Mesenchymal stem cell (in vitro differentiated cells and primary cell): Measurements from ENCODE around the gene OSBPL2.

Source experiments
- DNase-seq: peaks from one replicate; pipeline ENCODE4 v3.0.0-alpha.2; 2013
- H2AFZ ChIP-seq: one replicate; pipeline ENCODE4 v1.6.1; 2013; ENCODE audit warnings: low read depth, mild to moderate bottlenecking, control low read depth, inconsistent platforms, low read length, moderate library complexity
- H2AK5ac ChIP-seq: 2 replicates; pipeline ENCODE4 v1.6.1; 2013; ENCODE audit warnings: low read length, moderate library complexity, mild to moderate bottlenecking, inconsistent platforms; ENCODE audit not compliant: severe bottlenecking
- H2BK120ac ChIP-seq: one replicate; pipeline ENCODE4 v1.6.1; 2013; ENCODE audit warnings: low read depth, mild to moderate bottlenecking, inconsistent platforms, low read length, moderate library complexity
- H2BK12ac ChIP-seq, 2 experiments: one replicate each; pipeline ENCODE4 v1.6.1; 2013; ENCODE audit warnings: inconsistent platforms in 2 of 2, low read length in 2 of 2, mild to moderate bottlenecking in 2 of 2, moderate library complexity in 2 of 2, control low read depth in 1 of 2
- H2BK15ac ChIP-seq: one replicate; pipeline ENCODE4 v1.6.1; 2013; ENCODE audit warnings: mild to moderate bottlenecking, low read depth, inconsistent platforms; ENCODE audit not compliant: poor library complexity, severe bottlenecking
- H2BK5ac ChIP-seq: 2 replicates; pipeline ENCODE4 v1.6.1; 2013; ENCODE audit warnings: low read depth, mild to moderate bottlenecking, low read length, control low read depth, inconsistent platforms; ENCODE audit not compliant: poor library complexity, severe bottlenecking
- H3K14ac ChIP-seq, 2 experiments: one replicate each; pipeline ENCODE4 v1.6.1; 2013; ENCODE audit warnings: inconsistent platforms in 2 of 2, low read length in 2 of 2, control low read depth in 1 of 2, mild to moderate bottlenecking in 1 of 2, moderate library complexity in 1 of 2
- H3K18ac ChIP-seq, 2 experiments: one replicate each; pipeline ENCODE4 v1.6.1; 2013; ENCODE audit warnings: inconsistent platforms in 2 of 2, low read length in 2 of 2, control low read depth in 1 of 2, low read depth in 1 of 2, mild to moderate bottlenecking in 1 of 2
- H3K23ac ChIP-seq, 2 experiments: one replicate each; pipeline ENCODE4 v1.6.1; 2013; ENCODE audit warnings: inconsistent platforms in 2 of 2, low read length in 2 of 2, mild to moderate bottlenecking in 2 of 2, moderate library complexity in 2 of 2, control low read depth in 1 of 2
- H3K27ac ChIP-seq: 2 replicates; pipeline ENCODE4 v1.5.1; 2013; ENCODE audit warnings: mild to moderate bottlenecking, moderate library complexity, low read length, control low read depth, inconsistent platforms; ENCODE audit not compliant: poor library complexity, severe bottlenecking
- H3K27me3 ChIP-seq, 2 experiments: 2 replicates each; pipeline versions ENCODE4 v1.6.1 to v1.7.0; 2013; ENCODE audit warnings: low read length in 2 of 2, mild to moderate bottlenecking in 2 of 2, moderate library complexity in 2 of 2, control low read depth in 1 of 2, inconsistent platforms in 1 of 2; ENCODE audit not compliant: control insufficient read depth in 1 of 2, insufficient read depth in 1 of 2
- H3K36me3 ChIP-seq, 2 experiments: 2 replicates each; pipeline versions ENCODE4 v1.6.1 to v1.7.0; 2013; ENCODE audit warnings: low read length in 2 of 2, control low read depth in 1 of 2, inconsistent platforms in 1 of 2, low read depth in 1 of 2, mild to moderate bottlenecking in 1 of 2; ENCODE audit not compliant: insufficient read depth in 2 of 2, control insufficient read depth in 1 of 2
- H3K4ac ChIP-seq, 2 experiments: one replicate each; pipeline ENCODE4 v1.6.1; 2013; ENCODE audit warnings: inconsistent platforms in 2 of 2, low read length in 2 of 2, mild to moderate bottlenecking in 2 of 2, moderate library complexity in 2 of 2, control low read depth in 1 of 2, low read depth in 1 of 2
- H3K4me1 ChIP-seq: 2 replicates; pipeline ENCODE4 v1.6.1; 2013; ENCODE audit warnings: low read depth, low read length, control low read depth; ENCODE audit not compliant: control insufficient read depth, insufficient read depth
- H3K4me2 ChIP-seq: 2 replicates; pipeline ENCODE4 v1.6.1; 2013; ENCODE audit warnings: low read length, mild to moderate bottlenecking, inconsistent platforms; ENCODE audit not compliant: poor library complexity, severe bottlenecking
- H3K4me3 ChIP-seq, 2 experiments: 2 replicates each; pipeline versions ENCODE4 v1.5.1 to v1.7.0; 2013; ENCODE audit warnings: low read length in 2 of 2, mild to moderate bottlenecking in 2 of 2, control low read depth in 1 of 2, low read depth in 1 of 2; ENCODE audit not compliant: insufficient read depth in 1 of 2
- H3K79me1 ChIP-seq: replicated peaks from 2 replicates; pipeline ENCODE4 v1.6.1; 2013; ENCODE audit warnings: mild to moderate bottlenecking, control low read depth, low read length, inconsistent platforms; ENCODE audit not compliant: poor library complexity, severe bottlenecking
- H3K9ac ChIP-seq: 2 replicates; pipeline ENCODE4 v1.7.0; 2013; ENCODE audit warnings: mild to moderate bottlenecking, low read length, moderate library complexity
- H3K9me3 ChIP-seq: 2 replicates; pipeline ENCODE4 v1.7.0; 2013; ENCODE audit warnings: mild to moderate bottlenecking, low read length; ENCODE audit not compliant: control insufficient read depth
- H4K8ac ChIP-seq: one replicate; pipeline ENCODE4 v1.6.1; 2013; ENCODE audit warnings: inconsistent platforms, mild to moderate bottlenecking, low read length, moderate library complexity
- H4K91ac ChIP-seq: one replicate; pipeline ENCODE4 v1.6.1; 2013; ENCODE audit warnings: mild to moderate bottlenecking, low read length, inconsistent platforms
- WGBS: methylation state at CpG from one replicate; pipeline ENCODE4 v1.1.7; 2013; ENCODE audit warnings: mixed read lengths; 5-methylcytosine and 5-hydroxymethylcytosine counted together

The OSBPL2 gene

DNA sequence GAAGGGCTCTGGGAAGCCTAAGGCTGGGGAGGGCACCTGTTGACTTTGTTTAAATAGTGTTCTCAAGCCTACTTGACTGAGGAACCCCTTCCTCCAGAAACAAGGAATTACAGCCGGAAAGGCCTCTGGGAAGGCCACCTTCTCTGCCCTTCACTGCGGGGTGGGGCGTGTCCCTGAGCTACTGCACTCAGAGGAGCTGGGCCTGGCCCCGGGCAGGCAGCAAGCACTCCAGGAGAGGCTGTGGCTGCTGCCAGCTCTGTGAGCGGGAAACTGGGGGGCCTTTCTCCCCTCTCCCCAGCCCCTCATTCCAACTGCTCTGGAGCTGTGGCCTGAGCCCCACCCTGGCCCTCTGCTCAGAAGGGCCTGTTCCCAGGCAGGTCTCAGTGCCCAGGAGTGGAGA is 4.0 kb upstream of the OSBPL2 start:
- no peak overlapping the region for H2AFZ ChIP-seq
- H2BK5ac ChIP-seq = no peak overlapping the region
- no peak overlapping the region for H3K4me3 ChIP-seq
- no peak overlapping the region for H3K4ac ChIP-seq
- peaks cover 14 to 61% of the 10 kb centered on the region in 2 experiments for H3K27me3 ChIP-seq
- no peak overlapping the region for H3K18ac ChIP-seq
- DNase-seq = no peak
- H3K4me2 ChIP-seq = no peak overlapping the region
- 72% methylated on average over 5 of the region's 5 CpGs for WGBS
- H2BK120ac ChIP-seq = no peak overlapping the region
- no peak overlapping the region for H3K27ac ChIP-seq
- H3K79me1 ChIP-seq = no peaks in the 10 kb centered on the region
- peaks cover 7% of the 10 kb centered on the region for H3K9me3 ChIP-seq
- H3K23ac ChIP-seq = peak overlapping the region in 1 of 2 experiments; percentile 49
- no peak overlapping the region for H4K91ac ChIP-seq
- no peaks in the 10 kb centered on the region for H3K36me3 ChIP-seq
- H3K4me1 ChIP-seq = peaks cover 5% of the 10 kb centered on the region
- H2BK12ac ChIP-seq = no peak overlapping the region
- no peak overlapping the region for H3K9ac ChIP-seq
- no peak overlapping the region for H2AK5ac ChIP-seq
- H4K8ac ChIP-seq = no peak overlapping the region
- H2BK15ac ChIP-seq = no peak overlapping the region
- H3K14ac ChIP-seq = no peak overlapping the region

DNA sequence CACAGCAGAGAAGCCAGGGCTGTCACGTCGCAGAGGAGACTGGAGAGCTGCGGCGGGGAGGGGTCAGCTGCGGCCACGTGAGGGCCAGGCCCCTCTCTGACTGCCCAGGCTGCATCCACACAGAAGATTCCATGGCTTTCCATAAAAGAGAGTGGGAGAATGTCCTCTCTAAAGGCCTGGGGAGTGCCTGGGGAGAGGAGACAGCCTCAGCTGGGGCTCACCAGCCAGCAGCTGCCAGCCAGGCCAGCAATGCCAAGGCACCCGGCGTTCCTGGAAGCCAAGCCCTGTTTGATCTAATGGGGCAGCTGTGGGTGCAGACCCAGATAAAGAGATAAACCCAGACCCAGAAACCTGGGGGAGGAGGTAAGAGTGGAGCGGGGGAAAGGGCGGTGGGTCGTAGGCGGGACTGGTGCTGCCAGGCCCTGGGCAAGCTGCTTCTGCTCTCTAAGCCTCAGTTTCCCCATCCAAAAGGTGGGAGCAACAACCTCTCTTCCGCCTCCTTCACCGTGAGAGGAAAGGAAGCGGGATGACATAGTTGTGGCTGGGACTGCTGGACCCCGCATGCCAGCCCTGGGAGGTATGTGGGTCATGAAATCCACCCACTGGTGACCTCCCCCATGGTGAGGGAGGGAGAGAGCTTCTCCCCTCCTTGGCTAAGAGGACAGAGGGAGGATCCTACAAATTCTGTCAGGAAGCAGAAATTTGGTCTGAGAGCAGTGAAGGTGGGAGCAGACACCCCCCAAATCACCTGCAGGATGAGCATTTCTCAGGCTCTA is 3.1 kb upstream of the OSBPL2 start:
- DNase-seq = no peak
- no peak overlapping the region for H4K8ac ChIP-seq
- WGBS = 79% methylated on average over 13 of the region's 16 CpGs
- no peaks in the 10 kb centered on the region for H3K79me1 ChIP-seq
- no peaks in the 10 kb centered on the region for H3K36me3 ChIP-seq
- peaks cover 14 to 53% of the 10 kb centered on the region in 2 experiments for H3K27me3 ChIP-seq
- H3K18ac ChIP-seq = no peak overlapping the region
- no peak overlapping the region for H4K91ac ChIP-seq
- H3K4me2 ChIP-seq = no peak overlapping the region
- no peak overlapping the region for H3K23ac ChIP-seq
- H3K4ac ChIP-seq = no peak overlapping the region
- no peak overlapping the region for H3K4me3 ChIP-seq
- no peak overlapping the region for H2AFZ ChIP-seq
- no peak overlapping the region for H2BK12ac ChIP-seq
- peaks cover 7% of the 10 kb centered on the region for H3K9me3 ChIP-seq
- H3K27ac ChIP-seq = no peak overlapping the region
- H2BK15ac ChIP-seq = no peak overlapping the region
- H3K14ac ChIP-seq = no peak overlapping the region
- peaks cover 12% of the 10 kb centered on the region for H3K4me1 ChIP-seq
- H2BK5ac ChIP-seq = no peak overlapping the region
- H2AK5ac ChIP-seq = no peak overlapping the region
- no peak overlapping the region for H3K9ac ChIP-seq
- no peak overlapping the region for H2BK120ac ChIP-seq

DNA sequence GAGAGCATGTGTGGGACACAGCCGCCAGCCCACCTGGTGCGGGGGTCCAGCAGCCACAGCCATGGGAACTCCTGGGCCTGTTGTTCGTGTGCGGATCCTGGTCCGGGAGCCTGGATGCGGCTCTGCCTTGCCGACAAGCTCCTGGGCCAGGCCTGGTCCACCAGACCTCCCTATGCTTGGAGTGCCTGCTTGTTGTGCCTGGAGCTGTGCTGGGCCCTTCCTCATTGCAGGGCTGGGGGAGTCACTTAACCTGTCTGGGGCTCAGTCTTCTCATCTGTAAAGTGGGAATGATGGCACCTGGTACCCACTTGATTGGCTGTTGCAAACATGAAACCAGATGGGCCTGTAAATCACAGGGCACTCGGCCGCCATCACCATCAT is 2.6 kb upstream of the OSBPL2 start:
- Histone ChIP-seq H3K27ac (no peak overlapping the region), H3K9me3 (peaks cover 7% of the 10 kb centered on the region), H3K14ac (no peak overlapping the region), H3K23ac (no peak overlapping the region), H2BK120ac (no peak overlapping the region), H3K4me2 (no peak overlapping the region), H3K4ac (no peak overlapping the region), H2AK5ac (no peak overlapping the region), H3K27me3 (peaks cover 14 to 48% of the 10 kb centered on the region in 2 experiments), H4K91ac (no peak overlapping the region), H2BK5ac (no peak overlapping the region), H3K4me1 (peaks cover 12% of the 10 kb centered on the region), H3K18ac (no peak overlapping the region), H3K4me3 (no peak overlapping the region), H2AFZ (no peak overlapping the region), H3K36me3 (peaks cover 0 to 2% of the 10 kb centered on the region in 2 experiments), H4K8ac (no peak overlapping the region), H2BK12ac (no peak overlapping the region), H3K79me1 (peaks cover 2% of the 10 kb centered on the region), H3K9ac (no peak overlapping the region), H2BK15ac (no peak overlapping the region)
- DNase-seq = no peak
- 92% methylated on average over 9 of the region's 9 CpGs for WGBS

DNA sequence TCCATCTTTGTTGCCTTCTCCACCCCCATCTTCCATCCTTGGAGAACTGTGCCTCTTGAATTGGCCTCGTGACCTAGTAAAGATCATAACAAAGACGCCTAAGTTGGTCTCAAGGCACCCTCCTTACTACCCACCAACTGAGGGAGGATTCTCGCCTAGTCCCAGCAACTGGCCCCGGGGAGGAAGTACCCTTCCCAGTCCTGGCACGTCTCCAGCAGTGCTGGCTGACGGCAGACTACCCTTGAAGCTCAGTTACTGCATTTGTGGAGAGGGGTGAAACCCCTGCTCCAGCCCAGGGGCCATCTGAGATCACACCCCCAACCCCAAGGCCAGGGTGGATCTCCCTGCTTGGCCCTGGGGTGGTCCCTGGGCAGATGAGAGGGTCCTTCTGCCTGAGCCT is 2.1 kb upstream of the OSBPL2 start:
- no peak overlapping the region for H3K23ac ChIP-seq
- peaks cover 0 to 5% of the 10 kb centered on the region in 2 experiments for H3K36me3 ChIP-seq
- H3K9ac ChIP-seq = no peak overlapping the region
- no peak overlapping the region for H2BK12ac ChIP-seq
- H3K27ac ChIP-seq = no peak overlapping the region
- H4K8ac ChIP-seq = no peak overlapping the region
- peaks cover 14 to 43% of the 10 kb centered on the region in 2 experiments for H3K27me3 ChIP-seq
- no peak overlapping the region for H3K4me3 ChIP-seq
- no peak overlapping the region for H3K18ac ChIP-seq
- no peak overlapping the region for H3K4me2 ChIP-seq
- H2AFZ ChIP-seq = no peak overlapping the region
- H2BK15ac ChIP-seq = no peak overlapping the region
- H2AK5ac ChIP-seq = no peak overlapping the region
- no peak for DNase-seq
- H3K4ac ChIP-seq = no peak overlapping the region
- WGBS = 75% methylated on average over 6 of the region's 6 CpGs
- peaks cover 12% of the 10 kb centered on the region for H3K4me1 ChIP-seq
- H2BK120ac ChIP-seq = no peak overlapping the region
- H3K79me1 ChIP-seq = peaks cover 2% of the 10 kb centered on the region
- no peak overlapping the region for H4K91ac ChIP-seq
- H3K14ac ChIP-seq = no peak overlapping the region
- H2BK5ac ChIP-seq = no peak overlapping the region
- peaks cover 7% of the 10 kb centered on the region for H3K9me3 ChIP-seq
